NCI-H2107 treated with DMSO at 0.1 percent for 48 hours (cell line): ENCODE data around the gene TSGA10IP.

Experiments
- DNase-seq: peaks from one replicate; lab custom pipeline; 2025; ENCODE audit not compliant: unreplicated experiment; lab: John Stamatoyannopoulos, UW

Gene TSGA10IP

GRCh38 chr11:66003291-66003690, 58.0 kb downstream of the TSGA10IP start:
- DNase-seq: no peak

DNA sequence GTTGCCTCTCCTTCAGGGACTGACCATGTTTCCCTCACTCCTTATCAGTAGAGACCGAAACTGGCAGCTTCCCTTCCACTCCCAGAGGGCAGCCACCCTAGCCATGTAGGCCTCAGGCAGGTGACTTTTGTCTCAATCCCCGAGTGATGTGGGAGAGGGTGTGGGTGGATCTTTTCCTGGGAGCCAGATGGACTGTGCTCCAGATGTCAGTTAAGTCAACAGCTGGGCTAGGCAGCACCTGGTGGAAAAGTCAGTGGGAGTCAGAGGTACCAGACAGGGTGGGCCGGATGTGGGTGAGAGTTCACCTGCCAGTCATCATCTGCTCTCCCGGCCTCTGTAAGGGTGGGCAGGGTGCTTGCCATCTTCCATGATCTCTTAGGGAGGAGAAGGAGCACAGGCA, 58.9 kb downstream of the TSGA10IP start:
- DNase-seq: no peak

DNA sequence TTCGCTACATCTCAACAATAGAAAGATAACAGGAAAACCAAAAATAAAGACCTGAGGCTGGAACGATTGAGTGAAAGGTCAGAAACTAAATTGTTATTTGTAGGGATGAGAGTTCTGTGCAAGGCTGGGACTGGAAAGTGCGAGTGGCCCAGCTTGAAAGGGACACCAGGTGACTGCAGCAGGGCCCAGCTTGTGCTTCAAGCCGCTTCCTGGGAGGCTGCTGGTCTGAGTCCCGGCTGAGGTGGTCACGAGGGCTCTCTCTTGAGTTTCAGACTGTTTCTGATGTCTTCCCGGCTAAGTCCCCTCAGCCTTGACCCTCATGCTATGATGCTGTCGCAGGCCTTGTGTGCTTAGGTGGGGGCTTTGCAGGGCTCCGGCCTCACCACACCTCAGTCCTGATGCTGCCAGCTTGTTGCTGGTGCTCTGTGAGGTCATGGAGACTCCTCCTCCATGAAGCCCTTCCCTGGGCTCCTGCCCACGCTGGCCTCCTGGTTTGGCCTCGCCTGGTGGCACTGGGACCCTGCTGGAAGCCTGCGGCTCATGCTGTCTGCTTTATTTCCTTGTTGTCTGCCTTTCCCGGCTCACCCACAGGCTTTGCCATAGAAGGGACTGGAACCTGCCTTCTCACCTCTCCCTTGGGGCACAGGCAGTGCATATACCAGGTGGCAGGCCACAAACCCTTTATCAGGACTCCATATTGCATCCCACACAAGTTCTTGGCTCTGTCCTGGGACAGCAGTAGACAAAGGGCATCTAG, 61.0 kb downstream of the TSGA10IP start:
- no peak for DNase-seq

GRCh38 chr11:66006891-66007176, 61.6 kb downstream of the TSGA10IP start:
- no peak for DNase-seq

DNA sequence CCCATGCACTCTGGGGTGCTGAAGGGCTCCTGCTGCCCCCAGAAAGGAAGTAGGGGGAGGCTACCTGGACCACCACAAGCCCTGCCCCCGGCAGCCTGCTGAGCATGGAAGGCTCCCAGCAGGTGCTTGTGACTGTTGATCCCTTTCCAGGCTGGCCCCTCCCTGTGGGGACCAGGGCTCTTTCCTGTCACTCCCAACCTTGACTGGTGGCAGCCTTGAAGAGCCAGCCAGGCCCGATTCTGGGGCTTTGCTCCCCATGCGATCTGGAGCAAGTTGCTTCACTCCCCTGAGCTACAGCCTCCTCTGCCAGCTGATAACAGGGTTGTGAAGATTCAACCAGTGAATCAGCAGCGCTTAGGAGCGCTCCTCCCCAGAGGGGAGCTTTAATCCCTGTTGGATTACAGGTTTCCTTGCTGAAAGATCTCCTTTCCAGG, 61.9 kb downstream of the TSGA10IP start:
- no peak for DNase-seq

GRCh38 chr11:66008095-66008467, 62.8 kb downstream of the TSGA10IP start:
- DNase-seq: no peak

- DNase-seq: no peak
Measured at GRCh38 chr11:66008468-66009101, 63.3 kb downstream of the TSGA10IP start.
